K562 (cell line): Measurements from ENCODE around the gene TDRD12. TPM values are rescaled to one million over a fixed set of nuclear protein-coding genes. Genes with fewer than 3 reads are reported as not detected.
A peak's percentile ranks its signal among the peaks of the same experiment; 100 is the strongest.

ENCODE experiments used
- EP400 ChIP-seq: fragments of 450-650 bp; IDR thresholded peaks from 2 replicates; pipeline ENCODE4 v1.6.1; 2017; ENCODE audit warnings: antibody characterized with exemption, mild to moderate bottlenecking, moderate library complexity
- FOXP1 ChIP-seq: sonication (generic); formaldehyde crosslinking; IDR thresholded peaks from 2 replicates; pipeline ENCODE4 v1.8.0; 2022; ENCODE audit warnings: mild to moderate bottlenecking, missing genetic modification reagents
- HDAC3 ChIP-seq: fragments of 450-650 bp; IDR thresholded peaks from 2 replicates; pipeline ENCODE4 v1.6.1; 2018; ENCODE audit warnings: borderline replicate concordance, mild to moderate bottlenecking, moderate library complexity; ENCODE audit not compliant: partially characterized antibody
- KAT7 ChIP-seq: sonication (generic); formaldehyde crosslinking; IDR thresholded peaks from 2 replicates; pipeline ENCODE4 v1.8.0; 2022; ENCODE audit warnings: missing genetic modification reagents, mild to moderate bottlenecking, borderline replicate concordance
- MAZ ChIP-seq, 2 experiments: fragments of 450-650 bp in 1 of 2; sonication (generic) in 1 of 2; formaldehyde crosslinking; IDR thresholded peaks in 1 of 2; conservative IDR thresholded peaks in 1 of 2; 2 replicates each; pipeline versions ENCODE4 v1.4.0 to v1.5.0; 2020; ENCODE audit warnings: mild to moderate bottlenecking in 1 of 2, missing genetic modification reagents in 1 of 2
- NR2C2 ChIP-seq, 2 experiments: fragments of 200-800 bp in 1 of 2; sonication (Bioruptor generic) in 1 of 2; sonication (generic) in 1 of 2; formaldehyde crosslinking in 1 of 2; IDR thresholded peaks; 2 replicates each; pipeline versions ENCODE4 v1.6.1 to v1.8.0; 2016 to 2022; ENCODE audit warnings: mild to moderate bottlenecking in 1 of 2, missing compliant biosample characterization in 1 of 2, missing genetic modification characterization in 1 of 2, missing genetic modification reagents in 1 of 2
- SAP30 ChIP-seq: fragments of 200-600 bp; sonication (generic); IDR thresholded peaks from 2 replicates; pipeline ENCODE4 v1.6.1; 2012; ENCODE audit warnings: borderline replicate concordance, low read depth, mild to moderate bottlenecking, moderate library complexity, low read length, control low read depth, inconsistent platforms; ENCODE audit not compliant: insufficient read depth, poor library complexity, severe bottlenecking
- TCF7 ChIP-seq: sonication (generic); IDR thresholded peaks from 2 replicates; pipeline ENCODE4 v1.6.1; 2016; ENCODE audit warnings: antibody characterized with exemption, borderline replicate concordance
- polyA plus RNA-seq, 8 experiments: library from polyadenylated mRNA; depleted of rRNA in 4 of 8; stranded (reverse) in 5 of 8; unstranded in 3 of 8; fragments of >200 nt; fragmentation: Nextera tagmentation in 2 of 8; fragmentation: Illumina TruSeq in 1 of 8; extraction: Ambion mirVana in 2 of 8; extraction: Trizol in 1 of 8; gene quantifications; 2 replicates each; pipeline versions ENCODE4 v1.2.1 to v1.2.3, GENCODE V29; 2011 to 2014; ENCODE audit warnings: inconsistent platforms in 1 of 8, missing spikeins in 1 of 8
- total RNA-seq, 7 experiments: library from RNA; depleted of rRNA in 6 of 7; stranded (reverse); fragments of >200 nt in 6 of 7; fragmentation: Illumina TruSeq in 2 of 7; extraction: Trizol in 2 of 7; gene quantifications; 2 replicates each; pipeline versions ENCODE4 v1.2.1 to v1.2.3, GENCODE V29; 2011 to 2021; ENCODE audit warnings: low replicate concordance in 1 of 7
- TF ChIP-seq, protein P1 (sequence below): fragments of 250-450 bp; sonication (Bioruptor Pico); IDR thresholded peaks from 2 replicates; pipeline ENCODE4 v1.5.0; 2022; ENCODE audit warnings: mild to moderate bottlenecking
- TF ChIP-seq, protein P2 (sequence below): fragments of 450-650 bp; formaldehyde crosslinking; conservative IDR thresholded peaks from 2 replicates; pipeline ENCODE4 v1.4.0; 2022; ENCODE audit warnings: mild to moderate bottlenecking, missing genetic modification characterization
- TF ChIP-seq, protein P3 (sequence below), 2 experiments: fragments of 200-800 bp in 1 of 2; sonication (Bioruptor generic) in 1 of 2; sonication (generic) in 1 of 2; formaldehyde crosslinking in 1 of 2; IDR thresholded peaks in 1 of 2; conservative IDR thresholded peaks in 1 of 2; 2 replicates each; pipeline versions ENCODE4 v1.5.0 to v1.6.1; 2016 to 2020; ENCODE audit warnings: missing compliant biosample characterization in 1 of 2, missing genetic modification characterization in 1 of 2, missing genetic modification reagents in 1 of 2
- TF ChIP-seq, protein P4 (sequence below), 2 experiments: fragments of 150-350 bp in 1 of 2; IDR thresholded peaks; 2 replicates each; pipeline ENCODE4 v1.6.1; 2012 to 2016; ENCODE audit warnings: low read depth in 2 of 2, low read length in 2 of 2, mild to moderate bottlenecking in 1 of 2, moderate library complexity in 1 of 2
- TF ChIP-seq, protein P5 (sequence below): fragments of 450-650 bp; IDR thresholded peaks from 2 replicates; pipeline ENCODE4 v1.6.1; 2016; ENCODE audit warnings: borderline replicate concordance

TDRD12 gene
- total and polyA plus RNA-seq, 9 of the 15 experiments (the other 6 are each of a cell fraction or from before 2014, with no cell fraction given): 0.03 TPM; not detected in 8

DNA sequence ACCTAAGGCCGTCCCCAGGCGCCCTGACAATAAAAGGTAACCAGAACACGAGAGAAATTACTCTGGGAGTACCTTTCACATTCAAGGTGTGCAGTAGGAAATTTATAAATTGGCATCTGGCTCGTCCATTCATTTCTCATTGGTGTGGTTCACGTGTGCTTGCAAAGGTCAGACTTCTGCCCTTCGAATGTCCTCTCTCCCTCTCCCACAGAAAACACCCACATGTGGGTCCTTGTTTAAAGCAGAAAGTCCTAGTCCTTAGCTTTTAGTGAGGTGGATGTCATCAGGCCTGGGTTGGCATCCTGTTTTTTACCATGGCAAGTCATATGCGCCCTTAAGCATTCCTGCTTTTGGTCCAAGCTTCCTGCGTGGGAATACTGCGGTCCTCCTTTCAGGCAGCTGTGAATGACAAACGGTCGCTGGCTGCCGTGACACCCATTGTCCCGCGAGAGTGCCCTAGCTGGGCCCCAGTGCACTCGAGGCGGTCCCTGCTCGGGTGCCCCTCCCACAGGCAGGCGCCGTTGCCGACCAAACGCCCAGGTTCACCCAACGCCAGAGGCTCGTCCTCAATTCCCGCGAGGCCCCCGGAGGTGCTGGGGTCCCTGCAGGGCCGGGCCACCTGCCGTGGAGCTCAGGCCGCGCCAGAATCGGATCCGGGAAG, 28.1 kb upstream of the TDRD12 start, which contains the start of gene NUDT19 (continued):
- TF ChIP-seq, protein P1, sequence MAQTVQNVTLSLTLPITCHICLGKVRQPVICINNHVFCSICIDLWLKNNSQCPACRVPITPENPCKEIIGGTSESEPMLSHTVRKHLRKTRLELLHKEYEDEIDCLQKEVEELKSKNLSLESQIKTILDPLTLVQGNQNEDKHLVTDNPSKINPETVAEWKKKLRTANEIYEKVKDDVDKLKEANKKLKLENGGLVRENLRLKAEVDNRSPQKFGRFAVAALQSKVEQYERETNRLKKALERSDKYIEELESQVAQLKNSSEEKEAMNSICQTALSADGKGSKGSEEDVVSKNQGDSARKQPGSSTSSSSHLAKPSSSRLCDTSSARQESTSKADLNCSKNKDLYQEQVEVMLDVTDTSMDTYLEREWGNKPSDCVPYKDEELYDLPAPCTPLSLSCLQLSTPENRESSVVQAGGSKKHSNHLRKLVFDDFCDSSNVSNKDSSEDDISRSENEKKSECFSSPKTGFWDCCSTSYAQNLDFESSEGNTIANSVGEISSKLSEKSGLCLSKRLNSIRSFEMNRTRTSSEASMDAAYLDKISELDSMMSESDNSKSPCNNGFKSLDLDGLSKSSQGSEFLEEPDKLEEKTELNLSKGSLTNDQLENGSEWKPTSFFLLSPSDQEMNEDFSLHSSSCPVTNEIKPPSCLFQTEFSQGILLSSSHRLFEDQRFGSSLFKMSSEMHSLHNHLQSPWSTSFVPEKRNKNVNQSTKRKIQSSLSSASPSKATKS (CRISPR knock-in tag): no peak
- TF ChIP-seq, protein P2, sequence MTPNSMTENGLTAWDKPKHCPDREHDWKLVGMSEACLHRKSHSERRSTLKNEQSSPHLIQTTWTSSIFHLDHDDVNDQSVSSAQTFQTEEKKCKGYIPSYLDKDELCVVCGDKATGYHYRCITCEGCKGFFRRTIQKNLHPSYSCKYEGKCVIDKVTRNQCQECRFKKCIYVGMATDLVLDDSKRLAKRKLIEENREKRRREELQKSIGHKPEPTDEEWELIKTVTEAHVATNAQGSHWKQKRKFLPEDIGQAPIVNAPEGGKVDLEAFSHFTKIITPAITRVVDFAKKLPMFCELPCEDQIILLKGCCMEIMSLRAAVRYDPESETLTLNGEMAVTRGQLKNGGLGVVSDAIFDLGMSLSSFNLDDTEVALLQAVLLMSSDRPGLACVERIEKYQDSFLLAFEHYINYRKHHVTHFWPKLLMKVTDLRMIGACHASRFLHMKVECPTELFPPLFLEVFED (CRISPR knock-in tag): no peak
- TF ChIP-seq KAT7 (CRISPR knock-in tag): 0 out of 2 replicates have a peak, but pooled peaks have one; percentile 19
- TF ChIP-seq NR2C2 (CRISPR knock-in tag; IDR thresholded peaks at IDR 0.05): no peak
- peak; percentile 68 for TF ChIP-seq NR2C2 (tag; IDR thresholded peaks at IDR 0.05)
- peak; percentile 26; the same call in 1 of the 2 replicates for TF ChIP-seq TCF7
- TF ChIP-seq SAP30: no peak
- TF ChIP-seq FOXP1: no peak
- TF ChIP-seq, protein P3, sequence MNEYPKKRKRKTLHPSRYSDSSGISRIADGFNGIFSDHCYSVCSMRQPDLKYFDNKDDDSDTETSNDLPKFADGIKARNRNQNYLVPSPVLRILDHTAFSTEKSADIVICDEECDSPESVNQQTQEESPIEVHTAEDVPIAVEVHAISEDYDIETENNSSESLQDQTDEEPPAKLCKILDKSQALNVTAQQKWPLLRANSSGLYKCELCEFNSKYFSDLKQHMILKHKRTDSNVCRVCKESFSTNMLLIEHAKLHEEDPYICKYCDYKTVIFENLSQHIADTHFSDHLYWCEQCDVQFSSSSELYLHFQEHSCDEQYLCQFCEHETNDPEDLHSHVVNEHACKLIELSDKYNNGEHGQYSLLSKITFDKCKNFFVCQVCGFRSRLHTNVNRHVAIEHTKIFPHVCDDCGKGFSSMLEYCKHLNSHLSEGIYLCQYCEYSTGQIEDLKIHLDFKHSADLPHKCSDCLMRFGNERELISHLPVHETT (CRISPR knock-in tag; conservative IDR thresholded peaks at IDR 0.05 in 1 of 2, IDR thresholded peaks at IDR 0.05 in 1 of 2): 0 out of 4 replicates have a peak, but pooled peaks of 1 of the 2 experiments have one; percentile 8
- no peak for TF ChIP-seq HDAC3
- TF ChIP-seq EP400: peak; percentile 46
- TF ChIP-seq MAZ (CRISPR knock-in tag; conservative IDR thresholded peaks at IDR 0.05 in 1 of 2, IDR thresholded peaks at IDR 0.05 in 1 of 2): peak; percentile 39 to 51; a peak in 1 of 4 replicates
- TF ChIP-seq, protein P4, sequence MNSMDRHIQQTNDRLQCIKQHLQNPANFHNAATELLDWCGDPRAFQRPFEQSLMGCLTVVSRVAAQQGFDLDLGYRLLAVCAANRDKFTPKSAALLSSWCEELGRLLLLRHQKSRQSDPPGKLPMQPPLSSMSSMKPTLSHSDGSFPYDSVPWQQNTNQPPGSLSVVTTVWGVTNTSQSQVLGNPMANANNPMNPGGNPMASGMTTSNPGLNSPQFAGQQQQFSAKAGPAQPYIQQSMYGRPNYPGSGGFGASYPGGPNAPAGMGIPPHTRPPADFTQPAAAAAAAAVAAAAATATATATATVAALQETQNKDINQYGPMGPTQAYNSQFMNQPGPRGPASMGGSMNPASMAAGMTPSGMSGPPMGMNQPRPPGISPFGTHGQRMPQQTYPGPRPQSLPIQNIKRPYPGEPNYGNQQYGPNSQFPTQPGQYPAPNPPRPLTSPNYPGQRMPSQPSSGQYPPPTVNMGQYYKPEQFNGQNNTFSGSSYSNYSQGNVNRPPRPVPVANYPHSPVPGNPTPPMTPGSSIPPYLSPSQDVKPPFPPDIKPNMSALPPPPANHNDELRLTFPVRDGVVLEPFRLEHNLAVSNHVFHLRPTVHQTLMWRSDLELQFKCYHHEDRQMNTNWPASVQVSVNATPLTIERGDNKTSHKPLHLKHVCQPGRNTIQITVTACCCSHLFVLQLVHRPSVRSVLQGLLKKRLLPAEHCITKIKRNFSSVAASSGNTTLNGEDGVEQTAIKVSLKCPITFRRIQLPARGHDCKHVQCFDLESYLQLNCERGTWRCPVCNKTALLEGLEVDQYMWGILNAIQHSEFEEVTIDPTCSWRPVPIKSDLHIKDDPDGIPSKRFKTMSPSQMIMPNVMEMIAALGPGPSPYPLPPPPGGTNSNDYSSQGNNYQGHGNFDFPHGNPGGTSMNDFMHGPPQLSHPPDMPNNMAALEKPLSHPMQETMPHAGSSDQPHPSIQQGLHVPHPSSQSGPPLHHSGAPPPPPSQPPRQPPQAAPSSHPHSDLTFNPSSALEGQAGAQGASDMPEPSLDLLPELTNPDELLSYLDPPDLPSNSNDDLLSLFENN (IDR thresholded peaks at IDR 0.05; ENCODE audit: low read depth in 2 of 2, low read length in 2 of 2): 0 out of 4 replicates have a peak, but pooled peaks of 1 of the 2 experiments have one; percentile 44
- TF ChIP-seq, protein P5, sequence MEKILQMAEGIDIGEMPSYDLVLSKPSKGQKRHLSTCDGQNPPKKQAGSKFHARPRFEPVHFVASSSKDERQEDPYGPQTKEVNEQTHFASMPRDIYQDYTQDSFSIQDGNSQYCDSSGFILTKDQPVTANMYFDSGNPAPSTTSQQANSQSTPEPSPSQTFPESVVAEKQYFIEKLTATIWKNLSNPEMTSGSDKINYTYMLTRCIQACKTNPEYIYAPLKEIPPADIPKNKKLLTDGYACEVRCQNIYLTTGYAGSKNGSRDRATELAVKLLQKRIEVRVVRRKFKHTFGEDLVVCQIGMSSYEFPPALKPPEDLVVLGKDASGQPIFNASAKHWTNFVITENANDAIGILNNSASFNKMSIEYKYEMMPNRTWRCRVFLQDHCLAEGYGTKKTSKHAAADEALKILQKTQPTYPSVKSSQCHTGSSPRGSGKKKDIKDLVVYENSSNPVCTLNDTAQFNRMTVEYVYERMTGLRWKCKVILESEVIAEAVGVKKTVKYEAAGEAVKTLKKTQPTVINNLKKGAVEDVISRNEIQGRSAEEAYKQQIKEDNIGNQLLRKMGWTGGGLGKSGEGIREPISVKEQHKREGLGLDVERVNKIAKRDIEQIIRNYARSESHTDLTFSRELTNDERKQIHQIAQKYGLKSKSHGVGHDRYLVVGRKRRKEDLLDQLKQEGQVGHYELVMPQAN: peak; percentile 75
